H1 (cell line): Measurements from ENCODE around the gene BLTP2. TPM values are rescaled to one million over a fixed set of nuclear protein-coding genes. Genes with fewer than 3 reads are reported as not detected.

Experiments
- ATF3 ChIP-seq: IDR thresholded peaks from 2 replicates; pipeline ENCODE4 v1.6.1; 2011; ENCODE audit warnings: low read depth, mild to moderate bottlenecking, low read length; ENCODE audit not compliant: insufficient read depth
- CTCF ChIP-seq, 3 experiments: IDR thresholded peaks; 1 replicate in 2 of 3; 2 replicates in 1 of 3; pipeline versions ENCODE4 v1.5.1 to v1.6.1; 2011; ENCODE audit warnings: low read length in 3 of 3, mild to moderate bottlenecking in 3 of 3, inconsistent platforms in 2 of 3, low read depth in 1 of 3, moderate library complexity in 1 of 3; ENCODE audit not compliant: insufficient read depth in 1 of 3; ENCODE audit errors: control extremely low read depth in 1 of 3
- EP300 ChIP-seq, 2 experiments: IDR thresholded peaks; 1 replicate in 1 of 2; 2 replicates in 1 of 2; pipeline ENCODE4 v1.6.1; 2011 to 2012; ENCODE audit warnings: low read depth in 2 of 2, low read length in 2 of 2, mild to moderate bottlenecking in 2 of 2, borderline replicate concordance in 1 of 2, inconsistent platforms in 1 of 2, moderate library complexity in 1 of 2
- SIN3A ChIP-seq, 2 experiments: IDR thresholded peaks in 1 of 2; conservative IDR thresholded peaks in 1 of 2; 2 replicates each; pipeline ENCODE4 v1.6.1; 2011 to 2012; ENCODE audit warnings: low read length in 2 of 2, improper control_type of control experiment in 1 of 2, low read depth in 1 of 2, mild to moderate bottlenecking in 1 of 2
- SIX5 ChIP-seq: IDR thresholded peaks from 2 replicates; pipeline ENCODE4 v1.6.1; 2011; ENCODE audit warnings: mild to moderate bottlenecking, low read depth, low read length
- SP2 ChIP-seq: IDR thresholded peaks from 2 replicates; pipeline ENCODE4 v1.6.1; 2012; ENCODE audit warnings: mild to moderate bottlenecking, low read length, inconsistent platforms
- polyA plus RNA-seq, 7 experiments: library from polyadenylated mRNA; depleted of rRNA in 3 of 7; stranded (reverse) in 5 of 7; unstranded in 2 of 7; fragments of >200 nt in 5 of 7; fragments of 200-250 nt in 2 of 7; gene quantifications; 1 replicate in 5 of 7; 2 replicates in 1 of 7; 4 replicates in 1 of 7; pipeline versions ENCODE4 v1.2.1 to v1.2.3, GENCODE V29; 2011 to 2013; ENCODE audit warnings: missing spikeins in 2 of 7, mixed read lengths in 2 of 7
- total RNA-seq: library from RNA; stranded (reverse); fragmentation: NEBNext Ultra II Directional; extraction: Animal tissue kit (Norgen Biotek cat#: 25700); gene quantifications from 2 replicates; pipeline ENCODE4 v1.2.1, GENCODE V29; 2021

The BLTP2 gene
- total and polyA plus RNA-seq, 2 of the 8 experiments (the other 6 are each of a cell fraction or from before 2014, with no cell fraction given): 80.9 to 140 TPM

- no peak for TF ChIP-seq SP2
- no peak for TF ChIP-seq SIX5
- no peak for TF ChIP-seq EP300 (IDR thresholded peaks at IDR 0.05; ENCODE audit: borderline replicate concordance in 1 of 2, low read depth in 2 of 2, low read length in 2 of 2)
- TF ChIP-seq SIN3A (conservative IDR thresholded peaks at IDR 0.05 in 1 of 2, IDR thresholded peaks at IDR 0.05 in 1 of 2; ENCODE audit: low read depth in 1 of 2, low read length in 2 of 2): no peak
- no peak for TF ChIP-seq ATF3
- no peak for TF ChIP-seq CTCF (IDR thresholded peaks at IDR 0.05; ENCODE audit: control extremely low read depth in 1 of 3, insufficient read depth in 1 of 3, low read depth in 1 of 3, low read length in 3 of 3)
These were observed 18.1 kb downstream of the BLTP2 start (continued) for GRCh38 chr17:28626818-28627217.
